SK-N-SH (cell line): Measurements from ENCODE around the gene PHACTR3.

ENCODE experiments used
- EP300 ChIP-seq, 2 experiments: IDR thresholded peaks; 2 replicates each; pipeline versions ENCODE4 v1.4.0 to v1.6.1; 2012; ENCODE audit warnings: borderline replicate concordance in 1 of 2, low read depth in 1 of 2, low read length in 1 of 2
- GABPA ChIP-seq: IDR thresholded peaks from 2 replicates; pipeline ENCODE4 v1.4.0; 2012; ENCODE audit warnings: low read depth, mild to moderate bottlenecking
- IRF3 ChIP-seq: fragments of 150-350 bp; IDR thresholded peaks from 2 replicates; pipeline ENCODE4 v1.6.1; 2016; ENCODE audit warnings: mild to moderate bottlenecking, low read depth, low read length
- MEF2A ChIP-seq: IDR thresholded peaks from 2 replicates; pipeline ENCODE4 v1.4.0; 2012; ENCODE audit warnings: low read depth, borderline replicate concordance
- MXI1 ChIP-seq: IDR thresholded peaks from 2 replicates; pipeline ENCODE4 v1.6.1; 2012; ENCODE audit warnings: mild to moderate bottlenecking, low read depth, low read length, improper control_type of control experiment
- NRF1 ChIP-seq: IDR thresholded peaks from 2 replicates; pipeline ENCODE4 v1.6.1; 2012; ENCODE audit warnings: low read depth, mild to moderate bottlenecking, low read length
- RCOR1 ChIP-seq: fragments of 150-350 bp; IDR thresholded peaks from 2 replicates; pipeline ENCODE4 v1.6.1; 2017; ENCODE audit warnings: antibody characterized with exemption, low read length
- SIN3A ChIP-seq: IDR thresholded peaks from 2 replicates; pipeline ENCODE4 v1.6.1; 2012; ENCODE audit warnings: low read depth, mild to moderate bottlenecking, low read length, moderate library complexity, borderline replicate concordance
- SMC3 ChIP-seq: IDR thresholded peaks from 2 replicates; pipeline ENCODE4 v1.6.1; 2012; ENCODE audit warnings: low read depth, low read length, improper control_type of control experiment
- ZBTB33 ChIP-seq: IDR thresholded peaks from 2 replicates; pipeline ENCODE4 v1.4.0; 2012; ENCODE audit warnings: low read depth, borderline replicate concordance
- TF ChIP-seq, protein P1 (sequence below): fragments of 200-600 bp; sonication (generic); IDR thresholded peaks from 2 replicates; pipeline ENCODE4 v1.6.1; 2017; ENCODE audit warnings: antibody characterized with exemption, mild to moderate bottlenecking, moderate library complexity

- TF ChIP-seq, protein P1, sequence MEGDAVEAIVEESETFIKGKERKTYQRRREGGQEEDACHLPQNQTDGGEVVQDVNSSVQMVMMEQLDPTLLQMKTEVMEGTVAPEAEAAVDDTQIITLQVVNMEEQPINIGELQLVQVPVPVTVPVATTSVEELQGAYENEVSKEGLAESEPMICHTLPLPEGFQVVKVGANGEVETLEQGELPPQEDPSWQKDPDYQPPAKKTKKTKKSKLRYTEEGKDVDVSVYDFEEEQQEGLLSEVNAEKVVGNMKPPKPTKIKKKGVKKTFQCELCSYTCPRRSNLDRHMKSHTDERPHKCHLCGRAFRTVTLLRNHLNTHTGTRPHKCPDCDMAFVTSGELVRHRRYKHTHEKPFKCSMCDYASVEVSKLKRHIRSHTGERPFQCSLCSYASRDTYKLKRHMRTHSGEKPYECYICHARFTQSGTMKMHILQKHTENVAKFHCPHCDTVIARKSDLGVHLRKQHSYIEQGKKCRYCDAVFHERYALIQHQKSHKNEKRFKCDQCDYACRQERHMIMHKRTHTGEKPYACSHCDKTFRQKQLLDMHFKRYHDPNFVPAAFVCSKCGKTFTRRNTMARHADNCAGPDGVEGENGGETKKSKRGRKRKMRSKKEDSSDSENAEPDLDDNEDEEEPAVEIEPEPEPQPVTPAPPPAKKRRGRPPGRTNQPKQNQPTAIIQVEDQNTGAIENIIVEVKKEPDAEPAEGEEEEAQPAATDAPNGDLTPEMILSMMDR: no peak
- TF ChIP-seq ZBTB33 (no peak), IRF3 (no peak), SMC3 (no peak), NRF1 (no peak), EP300 (IDR thresholded peaks at IDR 0.05; ENCODE audit: borderline replicate concordance in 1 of 2, low read depth in 1 of 2, low read length in 1 of 2) (no peak), GABPA (no peak), MXI1 (no peak), MEF2A (no peak), SIN3A (no peak), RCOR1 (no peak)
These were observed 213.7 kb downstream of the PHACTR3 start for GRCh38 chr20:59817846-59818615.
